OCI-LY1 (cell line): ENCODE results near the gene PDE4D.

ENCODE experiments used
- H2AFZ ChIP-seq: fragments of 200-600 bp; sonication (generic), shearing (Covaris generic); 2 replicates; pipeline ENCODE4 v1.6.0; 2014; ENCODE audit warnings: antibody characterized with exemption, mild to moderate bottlenecking, low read length
- H3F3A ChIP-seq: fragments of 200-600 bp; sonication (generic), shearing (Covaris generic); 2 replicates; pipeline ENCODE4 v1.6.0; 2014; ENCODE audit warnings: mild to moderate bottlenecking, antibody characterized with exemption, low read length, moderate library complexity; ENCODE audit not compliant: insufficient read depth
- H3K27ac ChIP-seq: fragments of 200-600 bp; sonication (generic); 2 replicates; pipeline ENCODE4 v1.5.1; 2014; ENCODE audit warnings: low read length, mixed run types, mild to moderate bottlenecking, low read depth; ENCODE audit not compliant: poor library complexity, severe bottlenecking
- H3K27me3 ChIP-seq: fragments of 200-600 bp; sonication (generic); 2 replicates; pipeline ENCODE4 v1.6.0; 2014; ENCODE audit warnings: antibody characterized with exemption, mild to moderate bottlenecking, low read length, moderate library complexity; ENCODE audit not compliant: insufficient read depth
- H3K36me3 ChIP-seq: fragments of 200-600 bp; sonication (generic); 2 replicates; pipeline ENCODE4 v1.6.1; 2014; ENCODE audit warnings: mild to moderate bottlenecking, antibody characterized with exemption, low read length, moderate library complexity, mixed read lengths; ENCODE audit not compliant: insufficient read depth
- H3K4me1 ChIP-seq: fragments of 200-600 bp; sonication (generic); 2 replicates; pipeline ENCODE4 v1.5.1; 2014; ENCODE audit warnings: mild to moderate bottlenecking, low read length, moderate library complexity; ENCODE audit not compliant: insufficient read depth, severe bottlenecking
- H3K4me2 ChIP-seq: fragments of 200-600 bp; sonication (generic), shearing (Covaris generic); 2 replicates; pipeline ENCODE4 v1.6.1; 2014; ENCODE audit warnings: low read length
- H3K4me3 ChIP-seq: fragments of 200-600 bp; sonication (generic); 2 replicates; pipeline ENCODE4 v1.5.1; 2014; ENCODE audit warnings: low read length, low read depth, mild to moderate bottlenecking, mixed read lengths; ENCODE audit not compliant: poor library complexity, severe bottlenecking
- H3K79me2 ChIP-seq: fragments of 200-600 bp; shearing (Covaris generic); 2 replicates; pipeline ENCODE4 v1.6.1; 2016; ENCODE audit warnings: mixed run types, low read length, mixed read lengths; ENCODE audit not compliant: insufficient read depth
- H3K9ac ChIP-seq: fragments of 200-600 bp; sonication (generic), shearing (Covaris generic); 2 replicates; pipeline ENCODE4 v1.6.1; 2014; ENCODE audit warnings: mild to moderate bottlenecking, low read length, mixed read lengths
- H3K9me2 ChIP-seq: fragments of 200-600 bp; sonication (generic), shearing (Covaris generic); 2 replicates; pipeline ENCODE4 v1.6.1; 2014; ENCODE audit warnings: low read depth, mild to moderate bottlenecking, low read length, mixed read lengths
- H3K9me3 ChIP-seq: fragments of 200-600 bp; shearing (Covaris generic); 2 replicates; pipeline ENCODE4 v1.6.1; 2014; ENCODE audit warnings: low read length, mixed read lengths
- H4K20me1 ChIP-seq: fragments of 200-600 bp; sonication (generic), shearing (Covaris generic); 2 replicates; pipeline ENCODE4 v1.6.0; 2016; ENCODE audit warnings: mild to moderate bottlenecking, low read length; ENCODE audit not compliant: insufficient read depth
- EZH2 ChIP-seq: fragments of 200-600 bp; sonication (generic), shearing (Covaris generic); IDR thresholded peaks from 2 replicates; pipeline ENCODE4 v1.8.0; 2017; ENCODE audit warnings: borderline replicate concordance, mixed run types, mild to moderate bottlenecking, antibody characterized with exemption, low read length, moderate library complexity, mixed read lengths
- TF ChIP-seq, protein P1 (sequence below): fragments of 200-600 bp; sonication (generic), shearing (Covaris generic); IDR thresholded peaks from 2 replicates; pipeline ENCODE4 v1.5.1; 2017; ENCODE audit warnings: mild to moderate bottlenecking, antibody characterized with exemption, low read length, moderate library complexity, mixed read lengths

Gene PDE4D

DNA sequence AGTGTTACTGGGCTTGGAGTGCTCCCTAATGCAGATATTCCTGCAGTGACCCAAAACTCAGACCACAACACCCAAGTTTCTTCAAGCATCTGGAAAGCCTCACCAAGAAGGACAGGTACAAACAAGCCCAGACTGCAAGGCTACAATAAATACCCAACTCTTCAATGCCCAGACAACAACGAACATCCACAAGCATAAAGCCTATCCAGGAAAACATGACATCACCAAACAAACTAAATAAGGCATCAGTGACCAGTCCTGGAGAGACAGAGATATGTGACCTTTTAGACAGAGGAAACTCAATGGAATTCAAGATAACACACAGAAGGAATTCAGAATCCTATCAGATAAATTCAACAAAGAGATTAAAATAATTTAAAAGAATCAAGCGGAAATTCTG, 605.6 kb downstream of the PDE4D start:
- H3K27ac ChIP-seq = no peak overlapping the region

DNA sequence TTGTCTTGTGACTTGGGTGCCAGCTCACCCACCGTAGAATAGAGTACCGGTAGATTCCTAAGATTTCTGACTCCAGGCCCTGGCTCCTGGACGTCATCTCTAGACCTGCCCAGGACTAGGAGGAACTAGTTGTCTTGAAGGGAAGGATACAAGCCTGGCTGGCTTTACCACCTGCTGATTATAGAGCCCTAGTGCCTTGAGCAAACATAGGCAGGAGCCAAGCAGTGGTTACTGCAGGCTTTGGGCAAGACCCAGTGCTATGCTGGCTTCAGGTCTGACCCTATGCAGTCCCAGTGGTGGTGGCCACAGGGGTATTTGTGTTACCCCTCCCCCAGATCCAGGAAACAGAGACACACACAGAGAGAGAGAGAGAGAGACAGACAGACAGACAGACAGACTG, 606.2 kb downstream of the PDE4D start:
- Histone ChIP-seq H3K9me3 (no peaks in the 10 kb centered on the region), H3K36me3 (no peaks in the 10 kb centered on the region), H3K9me2 (no peaks in the 10 kb centered on the region), H2AFZ (no peak overlapping the region), H3K27me3 (no peaks in the 10 kb centered on the region), H3K4me1 (no peaks in the 10 kb centered on the region), H3K4me2 (no peak overlapping the region), H3K27ac (no peak overlapping the region), H3F3A (no peaks in the 10 kb centered on the region), H3K79me2 (no peaks in the 10 kb centered on the region), H3K9ac (no peak overlapping the region), H3K4me3 (no peak overlapping the region), H4K20me1 (no peaks in the 10 kb centered on the region)
- no peak for TF ChIP-seq EZH2
- TF ChIP-seq, protein P1, sequence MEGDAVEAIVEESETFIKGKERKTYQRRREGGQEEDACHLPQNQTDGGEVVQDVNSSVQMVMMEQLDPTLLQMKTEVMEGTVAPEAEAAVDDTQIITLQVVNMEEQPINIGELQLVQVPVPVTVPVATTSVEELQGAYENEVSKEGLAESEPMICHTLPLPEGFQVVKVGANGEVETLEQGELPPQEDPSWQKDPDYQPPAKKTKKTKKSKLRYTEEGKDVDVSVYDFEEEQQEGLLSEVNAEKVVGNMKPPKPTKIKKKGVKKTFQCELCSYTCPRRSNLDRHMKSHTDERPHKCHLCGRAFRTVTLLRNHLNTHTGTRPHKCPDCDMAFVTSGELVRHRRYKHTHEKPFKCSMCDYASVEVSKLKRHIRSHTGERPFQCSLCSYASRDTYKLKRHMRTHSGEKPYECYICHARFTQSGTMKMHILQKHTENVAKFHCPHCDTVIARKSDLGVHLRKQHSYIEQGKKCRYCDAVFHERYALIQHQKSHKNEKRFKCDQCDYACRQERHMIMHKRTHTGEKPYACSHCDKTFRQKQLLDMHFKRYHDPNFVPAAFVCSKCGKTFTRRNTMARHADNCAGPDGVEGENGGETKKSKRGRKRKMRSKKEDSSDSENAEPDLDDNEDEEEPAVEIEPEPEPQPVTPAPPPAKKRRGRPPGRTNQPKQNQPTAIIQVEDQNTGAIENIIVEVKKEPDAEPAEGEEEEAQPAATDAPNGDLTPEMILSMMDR = no peak

More for the DNA sequence above, 605.6 kb downstream of the PDE4D start:
- Histone ChIP-seq H3K79me2 (no peaks in the 10 kb centered on the region), H3K4me2 (no peak overlapping the region), H3K4me3 (no peak overlapping the region), H3K9me3 (no peaks in the 10 kb centered on the region), H2AFZ (no peak overlapping the region), H3K27me3 (no peaks in the 10 kb centered on the region), H3K36me3 (no peaks in the 10 kb centered on the region), H4K20me1 (no peaks in the 10 kb centered on the region), H3K4me1 (no peaks in the 10 kb centered on the region), H3K9ac (no peak overlapping the region), H3K9me2 (no peaks in the 10 kb centered on the region), H3F3A (no peaks in the 10 kb centered on the region)
- TF ChIP-seq, protein P1 = no peak
- TF ChIP-seq EZH2 = no peak

DNA sequence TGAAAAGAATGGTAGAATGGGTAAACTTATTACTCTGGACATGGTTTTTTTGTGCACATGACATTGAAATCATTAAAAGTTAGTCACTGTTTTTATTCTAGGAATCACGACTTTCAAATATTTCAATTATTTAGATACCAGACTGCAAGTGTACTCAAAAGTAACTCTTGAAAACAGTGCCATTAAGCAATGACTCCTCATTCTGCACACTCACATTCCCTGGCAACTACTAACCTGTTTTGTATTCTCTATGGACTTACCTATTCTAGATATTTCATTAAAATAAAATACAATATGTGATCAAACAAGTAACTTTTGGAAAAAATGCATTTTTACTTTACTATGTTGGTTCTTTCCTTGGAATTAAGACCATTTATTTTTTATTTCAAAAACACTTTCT, 607.0 kb downstream of the PDE4D start:
- Histone ChIP-seq H3K27me3 (no peaks in the 10 kb centered on the region), H3K27ac (no peak overlapping the region), H3K36me3 (no peaks in the 10 kb centered on the region), H3F3A (no peaks in the 10 kb centered on the region), H3K4me2 (no peak overlapping the region), H2AFZ (no peak overlapping the region), H3K4me1 (no peaks in the 10 kb centered on the region), H3K9ac (no peak overlapping the region), H3K4me3 (no peak overlapping the region), H3K9me3 (no peaks in the 10 kb centered on the region), H3K9me2 (no peaks in the 10 kb centered on the region), H4K20me1 (no peaks in the 10 kb centered on the region), H3K79me2 (no peaks in the 10 kb centered on the region)
- TF ChIP-seq EZH2 = no peak
- TF ChIP-seq, protein P1 = no peak
